ENCODE results near the gene MROH2A.
A peak's percentile ranks its signal among the peaks of the same experiment; 100 is the strongest.

MROH2A gene

DNA sequence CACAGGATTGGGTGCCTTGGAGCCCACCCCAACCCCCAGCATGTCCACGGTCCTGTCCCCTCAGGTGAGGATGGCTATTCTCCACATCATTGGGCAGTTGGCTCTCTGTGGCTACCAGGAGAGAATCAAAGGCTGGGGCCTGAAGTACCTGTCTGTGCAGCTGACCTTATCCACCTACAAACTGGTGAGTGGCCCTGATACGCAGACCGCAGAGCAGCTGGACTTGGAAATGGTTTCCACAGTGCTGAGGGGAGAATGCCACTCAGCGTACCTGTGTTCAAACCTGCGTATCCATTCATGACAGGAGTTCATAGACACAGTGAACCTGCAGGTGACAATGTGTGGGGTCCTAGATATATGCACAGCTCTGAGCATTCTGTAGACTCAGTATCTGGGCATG lies 21.6 kb downstream of the MROH2A start:
- TF ChIP-seq, protein P1, sequence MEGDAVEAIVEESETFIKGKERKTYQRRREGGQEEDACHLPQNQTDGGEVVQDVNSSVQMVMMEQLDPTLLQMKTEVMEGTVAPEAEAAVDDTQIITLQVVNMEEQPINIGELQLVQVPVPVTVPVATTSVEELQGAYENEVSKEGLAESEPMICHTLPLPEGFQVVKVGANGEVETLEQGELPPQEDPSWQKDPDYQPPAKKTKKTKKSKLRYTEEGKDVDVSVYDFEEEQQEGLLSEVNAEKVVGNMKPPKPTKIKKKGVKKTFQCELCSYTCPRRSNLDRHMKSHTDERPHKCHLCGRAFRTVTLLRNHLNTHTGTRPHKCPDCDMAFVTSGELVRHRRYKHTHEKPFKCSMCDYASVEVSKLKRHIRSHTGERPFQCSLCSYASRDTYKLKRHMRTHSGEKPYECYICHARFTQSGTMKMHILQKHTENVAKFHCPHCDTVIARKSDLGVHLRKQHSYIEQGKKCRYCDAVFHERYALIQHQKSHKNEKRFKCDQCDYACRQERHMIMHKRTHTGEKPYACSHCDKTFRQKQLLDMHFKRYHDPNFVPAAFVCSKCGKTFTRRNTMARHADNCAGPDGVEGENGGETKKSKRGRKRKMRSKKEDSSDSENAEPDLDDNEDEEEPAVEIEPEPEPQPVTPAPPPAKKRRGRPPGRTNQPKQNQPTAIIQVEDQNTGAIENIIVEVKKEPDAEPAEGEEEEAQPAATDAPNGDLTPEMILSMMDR (conservative IDR thresholded peaks at IDR 0.05; ENCODE audit: low read depth), result no peak
- ChIA-PET POLR2A (ENCODE audit: low non-redundant PET) (no interaction called here), CTCF (interaction anchor here (0.6 kb wide), 2 partner anchors 250 to 356 kb away, joined by 3 read pairs; no protein-coding TSS in a partner anchor)
- H3K27ac ChIP-seq, result no peak overlapping the region
- no peak for DNase-seq (ENCODE audit: low spot score)

DNA sequence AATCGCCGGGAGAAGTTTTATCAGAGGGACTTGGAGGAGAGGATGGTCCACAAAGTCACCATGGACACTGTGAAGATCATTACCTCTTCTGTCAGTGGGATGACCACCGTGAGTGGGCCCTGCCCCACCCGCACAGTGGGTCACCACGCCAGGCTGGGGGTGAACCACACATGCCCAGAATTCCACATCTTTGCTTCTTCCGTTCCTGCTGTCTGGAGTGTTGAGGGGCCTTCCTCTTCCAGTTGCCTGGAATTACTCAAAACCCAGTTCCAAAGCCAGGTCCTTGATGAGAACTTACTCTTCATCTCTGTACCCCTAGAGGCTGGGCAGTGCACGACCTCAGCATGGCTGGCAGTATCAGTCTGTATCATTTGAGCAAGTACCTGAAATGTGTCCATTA lies 22.1 kb downstream of the MROH2A start:
- CTCF ChIA-PET, result interaction anchor here (0.6 kb wide), 1 partner anchor 356 kb away, joined by 3 read pairs; no protein-coding TSS in a partner anchor
- DNase-seq (ENCODE audit: low spot score), result no peak
- H3K27ac ChIP-seq, result no peak overlapping the region
- TF ChIP-seq, protein P1 (conservative IDR thresholded peaks at IDR 0.05; ENCODE audit: low read depth), result no peak
- POLR2A ChIA-PET (ENCODE audit: low non-redundant PET), result no interaction called here

DNA sequence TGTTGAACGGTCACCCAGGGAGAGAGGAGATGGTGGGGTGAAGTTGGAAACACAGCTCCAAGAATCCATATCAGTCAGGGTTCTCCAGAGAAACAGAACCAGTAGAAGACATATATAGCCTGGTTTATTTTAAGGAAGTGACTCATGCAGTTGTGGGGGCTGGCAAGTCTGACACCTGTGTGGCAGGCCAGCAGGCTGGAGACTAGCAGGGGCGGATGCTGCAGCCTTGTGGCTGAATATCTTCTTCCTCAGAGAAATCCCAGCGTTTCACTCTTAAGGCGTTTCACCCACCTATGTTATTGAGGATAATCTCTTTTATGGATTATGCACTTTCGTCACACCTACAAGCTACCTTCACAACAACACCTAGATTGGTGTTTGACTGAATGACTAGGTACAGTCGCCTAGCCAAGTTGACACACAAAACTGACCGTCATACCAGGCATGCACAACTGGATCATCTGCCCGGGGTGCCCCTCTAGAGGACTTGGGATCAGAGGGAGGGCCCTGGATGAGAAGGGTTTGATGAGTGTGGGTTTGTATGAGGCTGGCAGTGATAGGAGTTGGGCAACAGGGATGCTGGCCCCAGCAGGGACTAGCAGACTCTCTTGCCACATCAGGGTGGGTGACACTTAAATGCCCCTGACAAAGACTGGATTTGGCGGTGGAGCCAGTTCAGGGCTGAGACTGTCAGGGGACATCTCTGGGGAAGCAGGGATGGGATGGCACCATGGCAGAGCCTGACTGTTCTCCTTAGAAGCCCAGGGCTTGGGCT lies 23.4 kb downstream of the MROH2A start:
- TF ChIP-seq, protein P1 (conservative IDR thresholded peaks at IDR 0.05; ENCODE audit: low read depth), result no peak
- peak; percentile 20 for DNase-seq (ENCODE audit: low spot score)
- CTCF ChIA-PET, result no interaction called here
- POLR2A ChIA-PET (ENCODE audit: low non-redundant PET), result no interaction called here
- H3K27ac ChIP-seq, result no peak overlapping the region

DNA sequence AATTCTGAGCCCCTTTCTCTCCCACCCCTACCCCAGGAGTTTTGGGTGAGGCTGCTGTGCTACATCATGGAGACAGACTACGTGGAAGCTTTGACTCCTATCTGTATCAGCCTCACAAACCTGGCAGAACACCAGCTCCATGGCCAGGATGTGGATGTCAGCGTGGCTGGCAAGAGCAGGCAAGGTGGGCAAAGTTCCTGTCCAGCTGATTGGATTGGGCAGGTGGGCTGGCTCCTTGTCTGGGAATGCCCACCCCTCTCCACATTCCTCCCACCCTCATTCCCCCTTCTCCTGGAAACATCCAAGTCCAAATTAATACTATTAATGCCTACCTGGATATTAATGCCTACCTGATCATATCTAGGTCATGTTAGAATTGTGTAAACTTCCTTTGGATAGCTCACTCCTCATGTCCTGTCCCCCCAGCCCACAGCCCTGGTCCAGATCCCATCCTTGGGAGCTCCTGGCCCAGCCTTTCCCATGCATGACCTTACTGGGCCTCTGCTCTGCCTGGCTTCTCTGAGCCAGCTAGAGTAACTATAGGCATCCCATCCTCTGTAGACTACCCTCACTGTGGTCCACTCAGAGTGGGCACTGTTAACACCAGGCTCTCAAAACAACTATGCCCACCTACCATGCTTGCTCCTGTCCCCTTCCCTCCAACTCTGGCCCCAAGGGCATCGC lies 24.1 kb downstream of the MROH2A start:
- CTCF ChIA-PET, result no interaction called here
- DNase-seq (ENCODE audit: low spot score), result no peak
- H3K27ac ChIP-seq, result no peak overlapping the region
- TF ChIP-seq, protein P1 (conservative IDR thresholded peaks at IDR 0.05; ENCODE audit: low read depth), result no peak
- POLR2A ChIA-PET (ENCODE audit: low non-redundant PET), result no interaction called here

DNA sequence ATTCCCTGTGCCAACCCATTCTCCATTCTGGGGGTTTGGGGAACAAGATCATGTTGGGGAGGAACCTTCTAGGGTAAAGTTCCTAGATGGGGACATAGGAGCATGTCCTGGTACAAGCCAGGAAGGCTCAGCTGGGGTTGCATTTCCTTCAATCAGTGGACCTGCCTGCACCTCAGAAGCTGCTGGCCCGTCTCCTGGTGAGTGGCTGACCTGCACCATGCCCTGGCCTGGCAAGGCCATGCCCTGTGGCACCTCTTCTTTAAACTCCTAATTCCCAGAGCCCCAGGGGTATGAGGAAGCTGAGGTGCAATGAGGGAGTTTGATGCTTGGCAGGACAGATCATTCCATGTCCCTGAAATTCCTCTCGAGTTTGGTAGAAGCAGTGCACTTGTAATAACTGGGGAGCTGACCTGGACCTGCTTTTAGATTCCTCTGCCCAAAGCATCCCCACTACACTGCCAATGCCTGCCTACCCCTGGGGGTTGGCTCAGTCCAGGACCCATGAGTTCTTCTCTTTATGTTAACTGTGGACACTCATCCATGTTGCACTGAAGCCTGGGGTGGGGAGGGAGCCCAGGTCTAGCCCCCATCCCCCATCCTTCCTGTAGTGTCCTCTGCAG lies 25.3 kb downstream of the MROH2A start:
- DNase-seq (ENCODE audit: low spot score), result no peak
- ChIA-PET POLR2A (ENCODE audit: low non-redundant PET) (no interaction called here), CTCF (interaction anchor here (0.6 to 0.7 kb wide), 2 partner anchors 319 to 1306 kb away, joined by 3 to 4 read pairs; no protein-coding TSS in a partner anchor)
- TF ChIP-seq, protein P1 (conservative IDR thresholded peaks at IDR 0.05; ENCODE audit: low read depth), result no peak
- no peak overlapping the region for H3K27ac ChIP-seq

DNA sequence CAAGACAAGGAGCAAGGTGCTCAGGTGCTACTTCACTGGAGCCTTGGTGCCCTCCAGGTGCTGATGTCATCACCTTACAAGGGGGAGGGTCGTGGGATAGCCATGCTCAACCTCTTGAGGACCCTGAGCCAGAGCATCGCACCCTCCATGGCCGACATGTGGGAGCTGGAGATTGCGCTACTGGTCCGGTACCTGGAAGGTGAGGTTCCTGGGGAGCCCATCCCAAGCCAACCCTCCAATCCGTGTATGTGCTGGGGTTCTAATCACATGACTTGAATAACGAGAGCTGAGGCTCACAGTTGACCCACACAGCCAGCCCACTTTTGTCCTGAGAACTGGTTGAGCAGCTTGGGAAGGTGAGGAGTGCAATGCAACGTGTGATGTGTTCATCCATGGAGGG lies 25.9 kb downstream of the MROH2A start:
- DNase-seq (ENCODE audit: low spot score), result no peak
- CTCF ChIA-PET, result interaction anchor here (0.6 kb wide), 1 partner anchor 320 kb away, joined by 4 read pairs; no protein-coding TSS in a partner anchor
- TF ChIP-seq, protein P1 (conservative IDR thresholded peaks at IDR 0.05; ENCODE audit: low read depth), result no peak
- H3K27ac ChIP-seq, result no peak overlapping the region
- POLR2A ChIA-PET (ENCODE audit: low non-redundant PET), result no interaction called here

All from RWPE1 (cell line).